ENCODE results near the gene LUM. TPM values are rescaled to one million over a fixed set of nuclear protein-coding genes. Genes with fewer than 3 reads are reported as not detected.
A peak's percentile ranks its signal among the peaks of the same experiment; 100 is the strongest.

Gene LUM
- total and polyA plus RNA-seq, 2 of the 4 experiments (the other 2 are of a cell fraction), result 50.0 to 70.5 TPM

DNA sequence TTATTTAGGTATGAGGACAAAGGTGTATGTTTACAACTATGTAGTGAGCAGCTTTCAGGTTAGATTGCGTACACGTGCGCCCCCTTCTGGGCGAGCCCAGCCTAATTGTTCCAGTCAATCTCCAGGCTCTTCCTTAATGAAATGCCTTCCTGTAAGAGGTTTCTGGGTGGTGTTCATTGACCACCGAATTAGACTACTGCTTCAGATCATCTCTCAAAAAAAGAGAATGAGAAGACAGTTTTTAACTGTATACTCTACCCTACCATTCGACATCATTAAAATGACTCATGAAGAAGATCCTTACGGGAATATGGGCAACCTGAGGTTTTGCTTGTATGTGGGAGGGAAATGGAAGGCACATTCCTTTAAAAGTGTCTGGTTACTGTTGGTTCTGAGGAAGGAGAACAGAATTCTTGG lies 2.1 kb downstream of the LUM start:
- H2BK20ac ChIP-seq (ENCODE audit: low read depth, low read length), result peak overlapping the region; percentile 72; the same call in 1 of the 2 replicates
- no peak overlapping the region for H4K91ac ChIP-seq (ENCODE audit: insufficient read depth, low read depth, low read length)
- H3K14ac ChIP-seq (replicated peaks; ENCODE audit: low read depth, low read length), result no peak overlapping the region; the same call in 1 of the 2 replicates
- in situ Hi-C loops (cut with MboI; ENCODE audit: low sequenced_read_pairs), result no loop called here
- H2BK120ac ChIP-seq (ENCODE audit: low read depth, low read length), result peak overlapping the region; percentile 41
- H4K8ac ChIP-seq (ENCODE audit: low read depth in 2 of 2, low read length in 2 of 2), result peak overlapping the region in 1 of 2 experiments; percentile 59; a peak in 1 of 4 replicates
- H3K4me3 ChIP-seq (ENCODE audit: insufficient read depth, low read depth, low read length), result peak overlapping the region; percentile 39; the same call in 1 of the 2 replicates
- H3K36me3 ChIP-seq (ENCODE audit: control insufficient read depth, insufficient read depth, low read length), result peaks cover 7% of the 10 kb centered on the region
- peaks cover 2% of the 10 kb centered on the region; the same call in 1 of the 2 replicates for H3K4me1 ChIP-seq (ENCODE audit: control insufficient read depth, insufficient read depth, low read length)
- no peak overlapping the region for H2BK15ac ChIP-seq (ENCODE audit: low read depth, low read length)
- intact Hi-C loops (cut with micrococcal nuclease), result loop anchor here (1.0 to 5.0 kb wide), 2 partner anchors 112 to 131 kb away; no protein-coding TSS in a partner anchor
- TF ChIP-seq RCOR1 (IDR thresholded peaks at IDR 0.05; ENCODE audit: insufficient replicate concordance, low read length) (no peak), CEBPB (IDR thresholded peaks at IDR 0.05; ENCODE audit: low read depth, low read length) (no peak), MAZ (IDR thresholded peaks at IDR 0.05; ENCODE audit: borderline replicate concordance, low read depth, low read length) (no peak), RFX5 (IDR thresholded peaks at IDR 0.05; ENCODE audit: low read depth, low read length) (no peak), NFE2L2 (IDR thresholded peaks at IDR 0.05; ENCODE audit: low read depth, low read length) (no peak), CHD1 (IDR thresholded peaks at IDR 0.05; ENCODE audit: low read depth, low read length) (no peak), MXI1 (IDR thresholded peaks at IDR 0.05; ENCODE audit: borderline replicate concordance, low read depth, low read length) (no peak), RAD21 (IDR thresholded peaks at IDR 0.05; ENCODE audit: low read length) (peak; percentile 35), MAFK (IDR thresholded peaks at IDR 0.05; ENCODE audit: low read depth, low read length) (no peak), FOS (IDR thresholded peaks at IDR 0.05; ENCODE audit: low read depth, low read length) (no peak), SMC3 (IDR thresholded peaks at IDR 0.05; ENCODE audit: low read depth, low read length) (peak; percentile 39), BHLHE40 (IDR thresholded peaks at IDR 0.05; ENCODE audit: low read depth, low read length) (no peak), POLR2A (IDR thresholded peaks at IDR 0.05; ENCODE audit: low read depth, low read length) (no peak)
- TF ChIP-seq, protein P1, sequence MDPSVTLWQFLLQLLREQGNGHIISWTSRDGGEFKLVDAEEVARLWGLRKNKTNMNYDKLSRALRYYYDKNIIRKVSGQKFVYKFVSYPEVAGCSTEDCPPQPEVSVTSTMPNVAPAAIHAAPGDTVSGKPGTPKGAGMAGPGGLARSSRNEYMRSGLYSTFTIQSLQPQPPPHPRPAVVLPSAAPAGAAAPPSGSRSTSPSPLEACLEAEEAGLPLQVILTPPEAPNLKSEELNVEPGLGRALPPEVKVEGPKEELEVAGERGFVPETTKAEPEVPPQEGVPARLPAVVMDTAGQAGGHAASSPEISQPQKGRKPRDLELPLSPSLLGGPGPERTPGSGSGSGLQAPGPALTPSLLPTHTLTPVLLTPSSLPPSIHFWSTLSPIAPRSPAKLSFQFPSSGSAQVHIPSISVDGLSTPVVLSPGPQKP (IDR thresholded peaks at IDR 0.05; ENCODE audit: borderline replicate concordance, low read depth, low read length), result no peak
- TF ChIP-seq, protein P2, sequence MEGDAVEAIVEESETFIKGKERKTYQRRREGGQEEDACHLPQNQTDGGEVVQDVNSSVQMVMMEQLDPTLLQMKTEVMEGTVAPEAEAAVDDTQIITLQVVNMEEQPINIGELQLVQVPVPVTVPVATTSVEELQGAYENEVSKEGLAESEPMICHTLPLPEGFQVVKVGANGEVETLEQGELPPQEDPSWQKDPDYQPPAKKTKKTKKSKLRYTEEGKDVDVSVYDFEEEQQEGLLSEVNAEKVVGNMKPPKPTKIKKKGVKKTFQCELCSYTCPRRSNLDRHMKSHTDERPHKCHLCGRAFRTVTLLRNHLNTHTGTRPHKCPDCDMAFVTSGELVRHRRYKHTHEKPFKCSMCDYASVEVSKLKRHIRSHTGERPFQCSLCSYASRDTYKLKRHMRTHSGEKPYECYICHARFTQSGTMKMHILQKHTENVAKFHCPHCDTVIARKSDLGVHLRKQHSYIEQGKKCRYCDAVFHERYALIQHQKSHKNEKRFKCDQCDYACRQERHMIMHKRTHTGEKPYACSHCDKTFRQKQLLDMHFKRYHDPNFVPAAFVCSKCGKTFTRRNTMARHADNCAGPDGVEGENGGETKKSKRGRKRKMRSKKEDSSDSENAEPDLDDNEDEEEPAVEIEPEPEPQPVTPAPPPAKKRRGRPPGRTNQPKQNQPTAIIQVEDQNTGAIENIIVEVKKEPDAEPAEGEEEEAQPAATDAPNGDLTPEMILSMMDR (conservative IDR thresholded peaks at IDR 0.05; ENCODE audit: low read depth, low read length), result peak; percentile 57
- TF ChIP-seq, protein P3, sequence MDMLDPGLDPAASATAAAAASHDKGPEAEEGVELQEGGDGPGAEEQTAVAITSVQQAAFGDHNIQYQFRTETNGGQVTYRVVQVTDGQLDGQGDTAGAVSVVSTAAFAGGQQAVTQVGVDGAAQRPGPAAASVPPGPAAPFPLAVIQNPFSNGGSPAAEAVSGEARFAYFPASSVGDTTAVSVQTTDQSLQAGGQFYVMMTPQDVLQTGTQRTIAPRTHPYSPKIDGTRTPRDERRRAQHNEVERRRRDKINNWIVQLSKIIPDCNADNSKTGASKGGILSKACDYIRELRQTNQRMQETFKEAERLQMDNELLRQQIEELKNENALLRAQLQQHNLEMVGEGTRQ (IDR thresholded peaks at IDR 0.05; ENCODE audit: low read depth, low read length), result no peak
- peak overlapping the region; percentile 45; the same call in 1 of the 2 replicates for H3K4ac ChIP-seq (ENCODE audit: low read depth, low read length)
- peaks cover 0 to 17% of the 10 kb centered on the region in 2 experiments; a peak in 3 of 4 replicates for H3K79me1 ChIP-seq (ENCODE audit: low read depth in 1 of 2, low read length in 2 of 2)
- no peak overlapping the region for H2AK5ac ChIP-seq (ENCODE audit: low read depth, low read length)
- H4K5ac ChIP-seq (ENCODE audit: low read depth, low read length), result peak overlapping the region; percentile 64
- DNase-seq, result peak; percentile 80
- no peaks in the 10 kb centered on the region for H3K27me3 ChIP-seq (ENCODE audit: control insufficient read depth, insufficient read depth, low read length)
- H3K18ac ChIP-seq (ENCODE audit: low read depth, low read length), result peak overlapping the region; percentile 85
- H2BK5ac ChIP-seq (ENCODE audit: low read depth, low read length, poor library complexity, severe bottlenecking), result peak overlapping the region; percentile 58
- WGBS, 2 experiments (ENCODE audit: extremely low coverage in 2 of 2, insufficient read length in 1 of 2), result no CpG with 5 or more reads among the region's 7 CpGs
- H3K56ac ChIP-seq (ENCODE audit: extremely low read depth, insufficient read depth, low read length), result no peak overlapping the region
- ATAC-seq (ENCODE audit: low read depth), result peak; percentile 78
- no peaks in the 10 kb centered on the region; the same call in 1 of the 2 replicates for H3K9me1 ChIP-seq (ENCODE audit: insufficient read depth, low read length)
- no peak overlapping the region for H3K9ac ChIP-seq (ENCODE audit: low read depth, low read length)
- peak overlapping the region; percentile 8; the same call in 1 of the 2 replicates for H3K23ac ChIP-seq (ENCODE audit: low read depth, low read length)
- ChIA-PET CTCF (interaction anchor here (0.9 to 2.3 kb wide), 8 partner anchors 10 to 226 kb away, joined by 3 to 7 read pairs (median 3); no protein-coding TSS in a partner anchor), POLR2A (ENCODE audit: unreplicated experiment) (interaction anchor here (0.5 to 0.7 kb wide), 2 partner anchors 60 to 131 kb away, joined by 3 to 5 read pairs; no protein-coding TSS in a partner anchor)
- H2AK9ac ChIP-seq (replicated peaks; ENCODE audit: low read depth, low read length, poor library complexity), result no peak overlapping the region
- peak overlapping the region; percentile 80 for H3K4me2 ChIP-seq (ENCODE audit: low read depth, low read length)
- H2AFZ ChIP-seq (replicated peaks; ENCODE audit: low read length, poor library complexity), result no peak overlapping the region
- no peaks in the 10 kb centered on the region for H4K20me1 ChIP-seq (ENCODE audit: insufficient read depth, low read length)
- H3K9me3 ChIP-seq (ENCODE audit: control insufficient read depth, insufficient read depth, low read length), result no peaks in the 10 kb centered on the region
- dilution Hi-C loops (cut with HindIII; ENCODE audit: low sequenced_read_pairs, unreplicated experiment), result no loop called here
- BruUV-seq (replicated peaks), result no TSS peak
- H3K27ac ChIP-seq (ENCODE audit: insufficient read depth, low read length), result no peak overlapping the region
